K562 (cell line): ENCODE results near the gene DPF1. TPM values are rescaled to one million over a fixed set of nuclear protein-coding genes. Genes with fewer than 3 reads are reported as not detected.

ENCODE experiments used
- ATF6 ChIP-seq: sonication (generic); formaldehyde crosslinking; IDR thresholded peaks from 2 replicates; pipeline ENCODE4 v1.4.0; 2020; ENCODE audit warnings: mild to moderate bottlenecking, missing genetic modification reagents
- FOXK2 ChIP-seq, 2 experiments: fragments of 450-650 bp; IDR thresholded peaks in 1 of 2; conservative IDR thresholded peaks in 1 of 2; 2 replicates each; pipeline ENCODE4 v1.6.1; 2016; ENCODE audit warnings: low read depth in 2 of 2, mild to moderate bottlenecking in 1 of 2
- NR4A1 ChIP-seq, 2 experiments: fragments of 250-450 bp in 1 of 2; fragments of 450-650 bp in 1 of 2; sonication (Bioruptor Pico) in 1 of 2; IDR thresholded peaks; 2 replicates each; pipeline versions ENCODE4 v1.4.0 to v1.6.1; 2016 to 2020; ENCODE audit warnings: mild to moderate bottlenecking in 2 of 2, missing compliant biosample characterization in 1 of 2, missing genetic modification characterization in 1 of 2, moderate library complexity in 1 of 2
- PREB ChIP-seq: sonication (generic); formaldehyde crosslinking; IDR thresholded peaks from 2 replicates; pipeline ENCODE4 v1.8.1; 2023; ENCODE audit warnings: mild to moderate bottlenecking, missing genetic modification reagents
- ZNF3 ChIP-seq: fragments of 250-450 bp; sonication (Bioruptor Pico); IDR thresholded peaks from 2 replicates; pipeline ENCODE4 v1.5.0; 2021; ENCODE audit warnings: mild to moderate bottlenecking, moderate library complexity
- ZNF398 ChIP-seq: fragments of 250-450 bp; sonication (Bioruptor Pico); IDR thresholded peaks from 2 replicates; pipeline ENCODE4 v1.8.0; 2021; ENCODE audit warnings: moderate library complexity, mild to moderate bottlenecking, inconsistent platforms
- polyA plus RNA-seq, 8 experiments: library from polyadenylated mRNA; depleted of rRNA in 4 of 8; stranded (reverse) in 5 of 8; unstranded in 3 of 8; fragments of >200 nt; fragmentation: Nextera tagmentation in 2 of 8; fragmentation: Illumina TruSeq in 1 of 8; extraction: Ambion mirVana in 2 of 8; extraction: Trizol in 1 of 8; gene quantifications; 2 replicates each; pipeline versions ENCODE4 v1.2.1 to v1.2.3, GENCODE V29; 2011 to 2014; ENCODE audit warnings: inconsistent platforms in 1 of 8, missing spikeins in 1 of 8
- total RNA-seq, 7 experiments: library from RNA; depleted of rRNA in 6 of 7; stranded (reverse); fragments of >200 nt in 6 of 7; fragmentation: Illumina TruSeq in 2 of 7; extraction: Trizol in 2 of 7; gene quantifications; 2 replicates each; pipeline versions ENCODE4 v1.2.1 to v1.2.3, GENCODE V29; 2011 to 2021; ENCODE audit warnings: low replicate concordance in 1 of 7

Gene DPF1
- total and polyA plus RNA-seq, 9 of the 15 experiments (the other 6 are each of a cell fraction or from before 2014, with no cell fraction given) = 0.10 to 5.7 (median 3.1) TPM

GRCh38 chr19:38190061-38190460 is 34.0 kb downstream of the DPF1 start (continued):
- TF ChIP-seq ATF6 (CRISPR knock-in tag) = no peak
- TF ChIP-seq ZNF398 (CRISPR knock-in tag) = no peak
- TF ChIP-seq PREB = no peak
- TF ChIP-seq NR4A1 (CRISPR knock-in tag; IDR thresholded peaks at IDR 0.05) = no peak
- no peak for TF ChIP-seq NR4A1 (tag; IDR thresholded peaks at IDR 0.05)
- no peak for TF ChIP-seq ZNF3
- TF ChIP-seq FOXK2 (conservative IDR thresholded peaks at IDR 0.05 in 1 of 2, IDR thresholded peaks at IDR 0.05 in 1 of 2; ENCODE audit: low read depth in 2 of 2) = no peak
- TF ChIP-seq, all 486 proteins: peak for 0
